Left renal pelvis (tissue), 4 donors: Measurements from ENCODE around the gene ALDH1L2. TPM values are rescaled to one million over a fixed set of nuclear protein-coding genes. Genes with fewer than 3 reads are reported as not detected.

Experiments used
- DNase-seq, 4 donors: peaks; one replicate each; pipeline ENCODE4 v3.0.0-alpha.2; 2013; ENCODE audit warnings: low read depth in 4 of 4, low spot score in 3 of 4
- polyA plus RNA-seq, 4 donors: library from polyadenylated mRNA; unstranded; fragments of 120-200 nt; gene quantifications; one replicate each; pipeline ENCODE4 v1.2.1, GENCODE V29; 2013; ENCODE audit not compliant: insufficient read length in 4 of 4

Gene ALDH1L2
- polyA plus RNA-seq, 4 donors: 0.75 to 4.1 (median 1.3) TPM

- no peak for DNase-seq
Observed at GRCh38 chr12:105036937-105037649, 47.2 kb downstream of the ALDH1L2 start.

GRCh38 chr12:105033851-105034250 lies 50.4 kb downstream of the ALDH1L2 start:
- no peak for DNase-seq

GRCh38 chr12:105032703-105033357 lies 51.4 kb downstream of the ALDH1L2 start:
- DNase-seq: no peak

GRCh38 chr12:105030820-105031807 lies 53.1 kb downstream of the ALDH1L2 start:
- no peak for DNase-seq

- peak in 2 of 4 donors; percentile 6 to 22 for DNase-seq
Observed at GRCh38 chr12:105026411-105026810, 57.8 kb downstream of the ALDH1L2 start.

- peak in 3 of 4 donors; percentile 58 to 69 (median 58) for DNase-seq
Observed at GRCh38 chr12:105025890-105026289, 58.4 kb downstream of the ALDH1L2 start.

DNA sequence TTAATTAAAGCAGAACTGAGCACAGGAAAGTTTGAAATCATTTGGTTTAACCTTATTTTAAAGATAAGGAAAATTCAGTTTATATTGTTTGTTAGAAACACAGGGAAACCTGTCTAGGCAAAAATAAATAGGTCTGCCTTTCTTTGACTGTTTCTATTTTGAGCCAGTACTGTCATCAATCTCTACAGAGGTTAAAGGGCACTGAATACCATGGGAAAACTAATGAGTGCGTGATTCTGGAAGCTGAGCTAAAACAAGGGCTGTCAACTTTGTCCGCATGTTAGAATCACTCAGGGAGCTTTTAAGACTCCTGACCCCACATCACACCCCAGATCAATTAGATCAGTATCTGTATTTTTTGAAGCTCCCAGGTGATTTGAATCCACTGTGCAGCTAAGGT lies 59.3 kb downstream of the ALDH1L2 start:
- DNase-seq: peak in 1 of 4 donors; percentile 24

DNA sequence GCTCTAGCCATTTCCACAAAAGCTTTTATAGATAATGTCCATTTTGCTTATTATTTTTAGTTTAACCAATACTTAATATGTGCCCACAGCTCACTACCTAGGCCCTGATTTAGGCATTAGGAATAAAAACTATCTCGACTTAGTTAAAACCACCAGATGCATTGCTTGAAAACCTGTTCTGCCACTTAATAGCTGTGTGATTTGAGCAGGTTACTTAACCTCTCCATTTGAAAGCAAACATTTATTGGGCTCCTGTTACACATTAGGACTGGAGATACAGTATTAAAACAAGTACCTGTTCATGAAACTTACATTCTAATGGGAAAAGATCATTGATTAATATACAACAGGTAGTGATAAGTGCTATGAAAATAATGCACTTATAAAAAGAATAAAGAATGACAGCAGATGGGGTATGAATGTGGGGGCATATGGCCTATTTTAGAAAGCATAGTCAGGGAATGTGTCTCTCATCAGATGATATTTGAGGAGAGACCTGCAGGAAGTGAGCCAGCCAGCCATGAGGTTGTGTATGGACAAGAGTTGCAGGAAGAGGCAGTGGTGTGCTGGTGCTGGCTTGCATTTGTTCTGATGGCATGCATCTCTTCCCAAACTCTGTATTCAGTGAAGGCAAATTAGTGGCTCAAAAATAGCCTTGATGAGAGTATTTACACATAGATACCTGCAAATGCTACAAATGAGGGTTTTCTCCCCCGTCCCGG lies 63.9 kb downstream of the ALDH1L2 start:
- no peak for DNase-seq

GRCh38 chr12:105018776-105019175 lies 65.5 kb downstream of the ALDH1L2 start:
- DNase-seq: no peak

DNA sequence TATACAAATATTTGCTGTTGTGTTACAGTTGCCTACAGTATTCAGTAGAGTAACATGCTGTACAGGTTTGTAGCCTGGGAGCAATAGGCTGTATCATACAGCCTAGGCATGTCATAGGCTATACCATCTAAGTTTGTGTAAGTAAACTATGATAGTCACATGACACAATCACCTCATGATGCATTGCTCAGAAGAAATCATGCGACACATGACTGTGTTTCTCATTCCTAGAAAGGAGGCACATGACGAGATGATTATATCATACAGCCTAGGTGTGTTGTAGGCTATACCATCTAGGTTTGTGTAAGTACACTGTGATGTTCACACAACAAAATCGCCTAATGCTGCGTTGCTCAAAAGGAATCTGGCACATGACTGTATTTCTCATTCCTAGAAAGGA lies 66.2 kb downstream of the ALDH1L2 start:
- DNase-seq: no peak

- DNase-seq: no peak
Observed at GRCh38 chr12:105015543-105015942, 68.7 kb downstream of the ALDH1L2 start.

DNA sequence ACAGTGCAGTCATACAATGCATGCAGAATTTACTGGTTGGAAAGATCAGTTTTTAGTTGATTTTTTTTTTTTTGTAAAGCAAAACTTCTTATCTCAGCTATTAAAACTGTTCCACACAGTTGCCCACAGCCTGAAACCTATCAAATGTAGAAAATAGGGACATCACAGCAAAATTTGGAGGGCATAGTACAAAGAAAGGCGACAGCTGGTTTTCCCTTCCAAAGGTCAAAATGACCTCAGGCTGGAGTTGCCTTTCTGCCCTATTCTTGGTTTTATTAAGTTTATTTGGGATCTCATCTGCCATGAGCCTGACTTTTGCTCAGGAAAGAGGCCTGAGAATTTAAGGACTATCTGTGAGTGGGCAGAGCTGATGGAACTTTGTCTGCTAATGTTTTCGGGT lies 69.7 kb downstream of the ALDH1L2 start:
- DNase-seq: no peak

DNA sequence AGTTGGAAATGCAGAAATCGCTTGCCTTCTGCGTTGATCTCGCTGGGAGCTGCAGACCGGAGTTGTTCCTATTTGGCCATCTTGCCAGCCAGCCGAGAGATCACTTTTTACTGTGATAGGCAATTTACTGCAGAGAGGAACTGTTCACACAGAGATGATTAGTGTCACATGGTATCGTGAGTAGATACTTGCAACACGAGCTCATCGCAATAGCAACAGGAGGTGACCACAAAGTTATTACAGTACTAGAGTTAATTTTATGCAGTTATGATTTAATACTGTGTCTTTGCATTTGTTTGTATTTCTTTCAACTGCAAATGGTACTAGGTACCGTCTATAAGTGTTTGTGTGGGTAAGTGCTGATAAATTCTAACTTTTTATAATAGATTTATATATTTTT lies 70.4 kb downstream of the ALDH1L2 start:
- DNase-seq: no peak

- no peak for DNase-seq
Observed at GRCh38 chr12:105001476-105001875, 82.8 kb downstream of the ALDH1L2 start.

DNA sequence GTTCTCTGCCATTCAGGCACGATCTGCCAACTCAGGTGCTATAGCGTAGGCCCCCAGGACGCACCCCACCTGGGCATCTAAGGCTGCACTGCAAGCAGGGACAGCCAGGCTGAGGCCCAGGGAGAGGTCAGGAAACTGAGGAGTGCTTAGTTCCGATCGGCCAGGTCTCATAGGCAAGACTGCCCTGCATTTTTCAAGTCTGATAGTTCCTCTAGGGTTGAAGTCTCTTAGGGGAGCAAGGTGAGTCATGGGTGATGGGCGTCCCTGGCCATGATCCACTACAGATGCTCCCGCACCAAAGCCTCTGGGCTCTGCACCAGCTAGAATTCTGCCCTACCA lies 84.9 kb downstream of the ALDH1L2 start:
- DNase-seq: no peak

GRCh38 chr12:104998423-104999346 lies 85.6 kb downstream of the ALDH1L2 start:
- no peak for DNase-seq

- DNase-seq: no peak
Observed at GRCh38 chr12:104997541-104997940, 86.7 kb downstream of the ALDH1L2 start.

DNA sequence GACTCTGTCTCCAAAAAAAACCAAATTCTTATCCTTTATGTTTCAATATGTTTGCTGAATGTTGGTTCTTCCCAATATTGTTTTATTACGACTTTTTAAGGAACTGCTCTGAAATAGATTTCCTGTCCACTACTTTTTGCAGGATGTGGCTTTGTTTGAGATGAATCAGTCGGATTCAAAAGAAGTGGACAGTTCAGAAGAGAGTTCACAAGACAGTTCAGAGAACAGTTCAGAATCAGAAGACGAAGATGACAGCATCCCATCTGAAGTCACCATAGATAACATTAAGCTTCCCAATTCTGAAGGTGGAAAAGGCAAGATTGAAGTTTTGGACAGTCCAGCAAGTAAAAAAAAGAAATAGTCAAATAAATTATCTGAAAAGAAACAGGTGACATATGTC lies 89.9 kb downstream of the ALDH1L2 start:
- no peak for DNase-seq

- DNase-seq: no peak
Observed at GRCh38 chr12:104991565-104992128, 92.6 kb downstream of the ALDH1L2 start.
